ENCODE measurements around the gene ICA1. TPM values are rescaled to one million over a fixed set of nuclear protein-coding genes. Genes with fewer than 3 reads are reported as not detected.

Gene ICA1
- total and polyA plus RNA-seq, 12 donors: 29.5 to 92.1 (median 56.8) TPM

DNA sequence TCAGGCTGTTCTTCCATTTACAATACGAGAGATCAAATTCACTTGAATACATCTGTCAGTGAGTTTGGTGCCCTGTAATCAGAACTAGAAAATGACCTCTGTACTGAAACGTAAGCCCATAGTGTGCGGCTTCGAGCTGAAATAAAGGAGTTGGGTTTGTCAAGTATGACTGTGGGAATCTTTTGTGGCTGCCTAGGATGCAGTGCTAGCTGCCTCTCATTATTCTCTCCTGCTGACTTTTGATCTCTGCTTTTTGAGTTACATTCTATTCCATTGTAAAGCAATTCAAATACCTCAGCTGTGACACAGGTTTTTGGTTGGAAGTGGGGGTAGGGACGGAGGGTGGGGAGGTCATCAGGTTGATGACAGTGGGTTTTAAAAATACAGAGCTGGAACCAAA is 40.4 kb downstream of the ICA1 start:
- Histone ChIP-seq H3K4me1 (peaks cover 0 to 17% (median 0%) of the 10 kb centered on the region in 9 donors), H3K9me3 (no peaks in the 10 kb centered on the region), H3K4me3 (no peak overlapping the region), H3K27ac (no peak overlapping the region), H3K36me3 (peaks cover 0 to 57% (median 6%) of the 10 kb centered on the region in 9 donors), H3K27me3 (peaks cover 0 to 6% (median 0%) of the 10 kb centered on the region in 7 donors)
- no peak for ATAC-seq
- intact Hi-C loops (cut with DNase I): no loop called here
- WGBS, 2 donors: 88 to 92% methylated on average over 5 of the region's 5 CpGs
- TF ChIP-seq, protein P1, sequence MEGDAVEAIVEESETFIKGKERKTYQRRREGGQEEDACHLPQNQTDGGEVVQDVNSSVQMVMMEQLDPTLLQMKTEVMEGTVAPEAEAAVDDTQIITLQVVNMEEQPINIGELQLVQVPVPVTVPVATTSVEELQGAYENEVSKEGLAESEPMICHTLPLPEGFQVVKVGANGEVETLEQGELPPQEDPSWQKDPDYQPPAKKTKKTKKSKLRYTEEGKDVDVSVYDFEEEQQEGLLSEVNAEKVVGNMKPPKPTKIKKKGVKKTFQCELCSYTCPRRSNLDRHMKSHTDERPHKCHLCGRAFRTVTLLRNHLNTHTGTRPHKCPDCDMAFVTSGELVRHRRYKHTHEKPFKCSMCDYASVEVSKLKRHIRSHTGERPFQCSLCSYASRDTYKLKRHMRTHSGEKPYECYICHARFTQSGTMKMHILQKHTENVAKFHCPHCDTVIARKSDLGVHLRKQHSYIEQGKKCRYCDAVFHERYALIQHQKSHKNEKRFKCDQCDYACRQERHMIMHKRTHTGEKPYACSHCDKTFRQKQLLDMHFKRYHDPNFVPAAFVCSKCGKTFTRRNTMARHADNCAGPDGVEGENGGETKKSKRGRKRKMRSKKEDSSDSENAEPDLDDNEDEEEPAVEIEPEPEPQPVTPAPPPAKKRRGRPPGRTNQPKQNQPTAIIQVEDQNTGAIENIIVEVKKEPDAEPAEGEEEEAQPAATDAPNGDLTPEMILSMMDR (IDR thresholded peaks at IDR 0.05): no peak
- DNase-seq: no peak

GRCh38 chr7:8221101-8221495 is 40.9 kb downstream of the ICA1 start:
- intact Hi-C loops (cut with DNase I): no loop called here
- WGBS, 2 donors: 82 to 87% methylated on average over 5 of the region's 5 CpGs
- Histone ChIP-seq H3K27me3 (peaks cover 0 to 1% (median 0%) of the 10 kb centered on the region in 7 donors), H3K36me3 (peaks cover 0 to 60% (median 6%) of the 10 kb centered on the region in 9 donors), H3K9me3 (no peaks in the 10 kb centered on the region), H3K27ac (no peak overlapping the region), H3K4me3 (no peak overlapping the region), H3K4me1 (peaks cover 0 to 12% (median 0%) of the 10 kb centered on the region in 9 donors)
- ATAC-seq (no peak), DNase-seq (no peak)
- TF ChIP-seq, protein P1 (IDR thresholded peaks at IDR 0.05): no peak

- peak in 2 of 8 donors; percentile 46 to 64 for ATAC-seq
- WGBS, 2 donors: 86 to 91% methylated on average over 7 of the region's 7 CpGs
- no peaks in the 10 kb centered on the region for H3K27me3 ChIP-seq
- intact Hi-C loops (cut with DNase I): no loop called here
- H3K27ac ChIP-seq: no peak overlapping the region
- peaks cover 0 to 8% (median 0%) of the 10 kb centered on the region in 9 donors for H3K4me1 ChIP-seq
- no peaks in the 10 kb centered on the region for H3K9me3 ChIP-seq
- no peak for DNase-seq
- TF ChIP-seq, protein P1 (IDR thresholded peaks at IDR 0.05): no peak
- no peak overlapping the region for H3K4me3 ChIP-seq
- H3K36me3 ChIP-seq: peaks cover 0 to 64% (median 6%) of the 10 kb centered on the region in 9 donors
Measured at GRCh38 chr7:8220376-8221100, 41.4 kb downstream of the ICA1 start.

- intact Hi-C loops (cut with DNase I): loop anchor here in 9 of 10 donors (2.0 to 10.0 kb wide), 14 partner anchors 77 to 1115 kb away; partner anchors contain the start of gene GLCCI1 (in 2 of the 9)
- no peaks in the 10 kb centered on the region for H3K27me3 ChIP-seq
- DNase-seq (peak in 1 of 2 donors; percentile 51), ATAC-seq (peak in 5 of 8 donors; percentile 19 to 50 (median 32))
- no peaks in the 10 kb centered on the region for H3K9me3 ChIP-seq
- H3K27ac ChIP-seq: no peak overlapping the region
- no peak overlapping the region for H3K4me3 ChIP-seq
- TF ChIP-seq, protein P1 (IDR thresholded peaks at IDR 0.05): peak; percentile 55 to 84 (median 74)
- WGBS, 2 donors: 50 to 53% methylated on average over 7 of the region's 7 CpGs
- H3K4me1 ChIP-seq: peaks cover 0 to 18% (median 8%) of the 10 kb centered on the region in 9 donors
- H3K36me3 ChIP-seq: peaks cover 0 to 62% (median 8%) of the 10 kb centered on the region in 9 donors
Measured at GRCh38 chr7:8217200-8218068, 44.5 kb downstream of the ICA1 start.

Data from heart right ventricle (tissue), 16 donors.